Glutamatergic neuron (in vitro differentiated cells): ENCODE results near the gene FNDC11. TPM values are rescaled to one million over a fixed set of nuclear protein-coding genes. Genes with fewer than 3 reads are reported as not detected.

Source experiments
- DNase-seq: peaks from one replicate; pipeline ENCODE4 v3.0.0; 2022
- H3K27ac Mint-ChIP-seq: one replicate; pipeline ENCODE4 v1.8.0; 2020; ENCODE audit warnings: mild to moderate bottlenecking, mixed read lengths, inconsistent platforms; ENCODE audit not compliant: unreplicated experiment
- H3K27me3 Mint-ChIP-seq: one replicate; pipeline ENCODE4 v1.8.0; 2020; ENCODE audit warnings: mild to moderate bottlenecking, moderate library complexity, mixed read lengths, inconsistent platforms; ENCODE audit not compliant: unreplicated experiment
- H3K36me3 Mint-ChIP-seq: one replicate; pipeline ENCODE4 v1.8.0; 2020; ENCODE audit warnings: mild to moderate bottlenecking, mixed read lengths, inconsistent platforms; ENCODE audit not compliant: unreplicated experiment
- H3K4me1 Mint-ChIP-seq: one replicate; pipeline ENCODE4 v1.8.0; 2020; ENCODE audit warnings: mild to moderate bottlenecking, low read depth, mixed read lengths, inconsistent platforms; ENCODE audit not compliant: unreplicated experiment
- H3K4me3 Mint-ChIP-seq: one replicate; pipeline ENCODE4 v1.8.0; 2020; ENCODE audit warnings: mild to moderate bottlenecking, mixed read lengths, inconsistent platforms; ENCODE audit not compliant: unreplicated experiment
- H3K9me3 Mint-ChIP-seq: one replicate; pipeline ENCODE4 v1.8.0; 2020; ENCODE audit warnings: mild to moderate bottlenecking, moderate library complexity, mixed read lengths, inconsistent platforms; ENCODE audit not compliant: unreplicated experiment
- CTCF ChIP-seq: fragments of 200-600 bp; sonication (generic); IDR thresholded peaks from one replicate; pipeline ENCODE4 v1.5.0; 2021; ENCODE audit not compliant: partially characterized antibody, unreplicated experiment
- total RNA-seq: library from RNA; stranded (reverse); fragmentation: NEBNext Ultra II Directional; extraction: Animal tissue kit (Norgen Biotek cat#: 25700); gene quantifications from one replicate; pipeline ENCODE4 v1.2.1, GENCODE V29; 2021; ENCODE audit not compliant: unreplicated experiment

The FNDC11 gene
- total RNA-seq, 1 donor from 2014 or later, result 9.3 TPM

- peaks cover 3% of the 10 kb centered on the region for H3K27me3 Mint-ChIP-seq
- H3K36me3 Mint-ChIP-seq, result no peaks in the 10 kb centered on the region
- no peak for TF ChIP-seq CTCF
- no peak overlapping the region for H3K27ac Mint-ChIP-seq
- H3K9me3 Mint-ChIP-seq, result peaks cover 3% of the 10 kb centered on the region
- no peak overlapping the region for H3K4me3 Mint-ChIP-seq
- H3K4me1 Mint-ChIP-seq, result no peaks in the 10 kb centered on the region
- no peak for DNase-seq
Observed at GRCh38 chr20:63561624-63562396, 7.9 kb downstream of the FNDC11 start.

- H3K4me3 Mint-ChIP-seq, result no peak overlapping the region
- no peak for DNase-seq
- no peak for TF ChIP-seq CTCF
- H3K9me3 Mint-ChIP-seq, result peaks cover 3% of the 10 kb centered on the region
- no peaks in the 10 kb centered on the region for H3K4me1 Mint-ChIP-seq
- H3K27me3 Mint-ChIP-seq, result peaks cover 3% of the 10 kb centered on the region
- H3K27ac Mint-ChIP-seq, result no peak overlapping the region
- no peaks in the 10 kb centered on the region for H3K36me3 Mint-ChIP-seq
Observed at GRCh38 chr20:63562461-63563224, 8.7 kb downstream of the FNDC11 start.

GRCh38 chr20:63563225-63563935 lies 9.4 kb downstream of the FNDC11 start:
- no peaks in the 10 kb centered on the region for H3K4me1 Mint-ChIP-seq
- no peak for DNase-seq
- H3K27me3 Mint-ChIP-seq, result no peaks in the 10 kb centered on the region
- TF ChIP-seq CTCF, result no peak
- no peak overlapping the region for H3K4me3 Mint-ChIP-seq
- no peaks in the 10 kb centered on the region for H3K36me3 Mint-ChIP-seq
- H3K27ac Mint-ChIP-seq, result no peak overlapping the region
- H3K9me3 Mint-ChIP-seq, result peaks cover 3% of the 10 kb centered on the region

- H3K27me3 Mint-ChIP-seq, result no peaks in the 10 kb centered on the region
Observed at GRCh38 chr20:63564036-63564810, 10.3 kb downstream of the FNDC11 start.

More at GRCh38 chr20:63564036-63564810, 10.3 kb downstream of the FNDC11 start:
- H3K9me3 Mint-ChIP-seq, result peaks cover 3% of the 10 kb centered on the region
- no peak for TF ChIP-seq CTCF
- no peaks in the 10 kb centered on the region for H3K4me1 Mint-ChIP-seq
- no peak for DNase-seq
- no peak overlapping the region for H3K27ac Mint-ChIP-seq
- H3K36me3 Mint-ChIP-seq, result no peaks in the 10 kb centered on the region
- no peak overlapping the region for H3K4me3 Mint-ChIP-seq
